ENCODE results near the gene NHERF1.

NHERF1 gene

DNA sequence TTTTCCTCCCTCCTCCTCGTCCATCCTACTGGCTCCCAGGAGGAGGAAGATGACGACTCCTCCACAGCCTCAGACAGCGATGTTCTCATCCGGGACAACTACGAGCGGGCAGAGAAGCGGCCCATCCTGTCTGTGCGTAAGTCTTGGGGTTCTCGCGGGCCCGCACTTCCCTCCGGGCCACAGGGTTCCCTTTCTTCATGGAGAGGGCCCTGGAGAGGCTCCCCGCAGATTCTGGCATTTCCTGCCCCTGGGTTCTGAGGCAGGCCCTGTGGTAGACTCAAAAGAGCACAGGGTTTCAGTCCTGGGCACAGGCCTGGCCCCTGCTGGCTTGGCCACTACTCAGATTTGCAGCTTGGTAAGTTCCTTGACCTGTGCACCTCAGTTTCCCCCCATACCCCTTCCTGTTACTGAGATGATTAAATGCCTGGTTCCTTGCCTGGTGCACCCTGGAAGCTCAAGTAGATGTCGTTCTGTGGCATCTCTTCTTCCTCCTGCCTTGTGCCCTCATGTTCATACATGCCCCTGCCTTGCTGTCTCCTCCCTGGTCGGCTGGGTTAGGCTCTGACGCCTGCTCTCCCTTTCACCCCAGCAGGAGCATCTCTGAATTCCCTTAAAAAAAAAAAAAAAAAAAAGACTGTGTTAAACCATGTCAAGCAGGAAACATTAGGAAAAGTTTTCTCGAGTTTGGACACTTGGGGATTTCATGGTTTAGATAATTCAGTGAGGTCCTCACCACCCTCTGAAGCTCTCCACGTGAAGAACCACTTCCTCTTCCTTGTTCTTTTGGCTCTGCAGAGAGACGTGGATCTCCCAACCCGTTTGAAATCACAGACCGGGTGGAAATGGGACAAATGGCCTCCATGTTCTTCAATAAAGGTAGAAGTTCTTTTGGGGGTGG is 42.0 kb downstream of the NHERF1 start:
- no peak for DNase-seq

DNA sequence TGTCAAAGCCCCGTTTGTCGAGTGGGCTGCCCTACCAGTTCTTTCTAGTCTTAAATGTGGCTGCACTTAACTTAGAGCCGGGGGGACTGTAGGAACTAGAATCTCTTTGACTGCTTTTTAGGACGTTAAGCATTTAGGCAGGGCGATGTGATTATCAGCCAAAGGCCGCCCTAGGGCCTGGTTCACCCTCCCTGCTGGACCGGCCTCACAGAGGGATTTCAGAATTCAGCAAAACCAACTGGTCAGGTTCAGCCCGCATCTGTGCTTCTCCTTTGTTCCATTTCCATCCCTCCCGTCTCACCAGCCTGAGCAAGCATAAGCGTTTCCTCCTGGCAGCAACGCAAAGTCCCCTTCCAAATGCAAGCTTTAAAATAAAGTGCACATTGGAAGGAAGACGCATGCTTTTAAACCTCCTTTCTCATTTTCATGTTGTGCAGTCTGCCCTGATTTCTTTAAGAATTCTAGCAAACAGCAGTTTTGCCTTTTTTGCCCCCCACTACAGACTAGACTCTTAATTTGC is 44.2 kb downstream of the NHERF1 start:
- DNase-seq = no peak

DNA sequence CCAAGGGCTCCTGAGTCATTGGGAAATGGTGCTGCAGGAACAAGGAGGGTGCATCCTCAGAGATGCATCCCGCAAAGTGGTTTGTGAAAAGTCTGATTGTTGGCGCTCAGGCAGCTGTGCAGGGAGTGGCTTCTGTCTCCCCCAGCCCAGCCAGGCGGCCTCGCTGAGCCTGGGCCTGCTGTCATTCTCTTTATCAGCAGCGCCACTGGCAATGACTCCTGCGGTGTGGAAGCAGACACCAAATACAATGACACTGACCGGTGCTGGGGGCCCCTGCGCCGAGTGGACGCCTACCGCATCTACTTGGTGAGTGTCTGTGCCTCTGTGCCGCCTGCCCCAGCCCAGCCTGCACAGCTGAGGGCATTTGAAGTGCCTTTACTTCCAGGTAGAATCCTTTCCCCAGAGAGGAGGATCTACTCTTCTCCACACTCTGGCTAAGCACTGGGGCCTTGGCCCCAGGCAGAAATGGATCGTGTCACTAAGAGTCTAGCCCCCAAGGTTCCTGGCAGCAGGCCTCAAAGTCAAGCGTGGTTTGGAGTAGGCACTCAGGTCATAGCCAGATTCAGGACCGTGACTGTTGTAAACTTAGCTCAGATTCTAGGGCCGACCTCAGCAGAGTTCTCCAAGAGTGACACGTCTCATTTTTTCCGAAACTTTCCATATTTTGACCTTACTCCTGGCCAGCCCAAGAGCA is 47.0 kb downstream of the NHERF1 start:
- DNase-seq = no peak

DNA sequence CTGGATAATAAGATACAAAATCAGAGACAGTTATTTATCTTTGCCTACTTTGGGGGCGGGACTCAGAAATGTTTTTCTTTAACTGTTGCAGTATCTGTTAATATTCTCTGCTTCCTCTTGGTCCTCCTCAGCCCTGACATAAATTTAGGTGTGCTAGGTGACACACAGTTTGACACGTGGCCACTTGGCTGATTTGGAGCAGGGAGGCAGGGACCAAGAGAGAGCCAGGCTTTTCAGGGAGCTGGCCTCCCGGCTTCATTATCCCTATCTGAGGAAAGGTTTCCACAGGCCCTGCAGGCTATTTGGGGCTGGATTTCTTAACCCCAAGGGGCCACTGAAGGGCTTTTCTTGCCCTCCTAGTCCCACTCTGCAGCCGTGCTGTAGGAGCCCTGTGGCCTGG is 47.8 kb downstream of the NHERF1 start:
- no peak for DNase-seq

DNA sequence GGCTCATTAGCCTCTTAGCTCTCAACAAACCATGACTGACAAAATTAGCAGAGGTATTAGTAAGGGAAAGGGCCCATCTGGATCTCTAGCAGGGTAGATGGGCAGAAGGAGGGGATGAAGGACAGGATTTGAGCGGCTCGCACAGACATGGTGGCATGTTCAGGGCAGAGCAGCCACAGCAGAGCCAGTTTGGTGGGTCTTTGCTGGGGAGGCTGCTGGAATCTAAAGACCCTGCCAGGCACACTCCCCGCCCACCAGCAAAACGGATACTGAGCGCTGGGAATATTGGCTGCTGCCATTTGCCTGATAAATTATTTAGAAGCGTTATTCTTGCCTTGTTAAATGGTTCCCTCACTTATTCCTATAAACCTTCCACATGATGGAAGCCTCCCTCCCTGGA is 48.4 kb downstream of the NHERF1 start:
- no peak for DNase-seq

DNA sequence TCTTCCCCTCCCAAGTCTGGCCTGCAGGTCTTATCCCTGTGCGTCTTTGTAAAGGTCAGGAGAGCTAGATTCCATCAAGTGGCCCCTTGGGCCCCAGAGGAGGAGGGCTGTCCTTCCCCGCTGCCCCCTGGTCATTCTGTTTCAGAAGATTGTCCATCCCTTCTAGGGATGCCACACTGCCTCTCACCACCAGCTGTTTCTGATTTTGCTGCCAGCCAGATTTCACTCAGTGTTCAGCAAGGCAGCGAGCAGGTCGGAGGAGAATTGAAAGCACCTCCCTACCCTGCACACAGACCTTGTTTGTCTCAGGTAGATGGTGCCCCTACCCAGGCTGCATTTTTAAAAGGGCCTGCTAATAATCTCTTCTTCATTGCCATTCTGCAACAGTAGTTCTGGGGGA is 49.4 kb downstream of the NHERF1 start:
- DNase-seq = no peak

DNA sequence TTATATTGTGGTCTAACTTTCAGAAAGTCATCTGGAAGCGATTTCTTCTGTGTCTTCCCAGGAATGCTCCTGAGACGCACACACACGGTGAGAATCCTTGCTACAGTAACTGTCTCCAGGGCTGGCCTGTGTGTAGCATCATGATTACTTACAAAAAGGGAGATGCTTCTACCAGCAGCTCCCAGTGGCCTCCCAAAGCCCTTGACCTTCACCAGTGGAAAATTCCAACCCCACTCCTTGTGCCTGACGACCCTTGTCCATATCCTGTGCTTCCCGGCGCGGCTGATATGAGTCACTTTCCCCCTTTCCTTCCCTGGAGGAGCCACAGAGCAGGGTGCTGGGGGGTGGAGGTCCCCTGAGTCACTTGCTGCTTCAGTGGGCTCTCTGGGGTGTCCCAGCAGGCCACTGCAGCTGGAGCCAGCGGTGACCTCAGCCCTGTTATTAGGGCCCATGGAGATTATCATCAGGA is 49.8 kb downstream of the NHERF1 start:
- DNase-seq = no peak

DNA sequence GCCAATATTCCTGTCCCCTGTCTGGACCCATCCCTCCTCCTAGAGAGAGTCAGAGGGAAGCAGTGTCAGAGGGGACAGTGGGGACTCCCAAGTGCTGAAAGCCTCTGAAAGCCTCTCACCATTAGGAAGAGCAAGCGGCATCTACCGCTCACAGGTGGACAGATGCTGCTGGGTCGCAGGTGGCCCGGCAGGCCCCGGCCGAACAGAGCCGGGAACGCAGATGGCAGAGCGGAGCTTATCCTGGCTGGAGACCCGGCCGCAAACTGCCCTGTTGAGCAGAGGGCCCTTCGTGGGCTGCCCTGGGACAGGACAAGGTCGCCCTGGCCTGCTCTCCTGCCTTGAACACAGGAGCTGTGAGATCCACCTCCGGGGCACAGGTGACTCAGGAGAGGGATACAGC is 50.7 kb downstream of the NHERF1 start:
- no peak for DNase-seq

DNA sequence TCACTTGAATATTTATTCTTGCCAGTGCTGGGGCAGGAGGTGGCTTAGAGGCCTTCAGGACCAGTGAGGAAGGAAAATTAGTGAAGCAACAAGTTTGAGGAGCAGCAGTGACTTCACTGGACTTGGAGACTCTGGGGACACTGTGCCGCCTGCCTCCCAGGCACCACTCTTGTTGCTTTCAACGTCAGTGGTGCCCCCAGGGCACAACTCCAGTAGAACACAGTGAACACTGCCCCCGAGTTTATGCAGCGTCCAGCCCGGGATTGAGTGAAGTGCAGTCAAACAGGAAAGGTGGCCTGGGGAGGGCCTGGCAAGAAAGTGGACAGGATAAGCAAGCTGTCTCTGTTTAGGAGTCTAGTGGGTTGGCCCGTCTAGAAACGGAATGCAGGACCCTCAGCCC is 52.1 kb downstream of the NHERF1 start:
- DNase-seq = no peak

DNA sequence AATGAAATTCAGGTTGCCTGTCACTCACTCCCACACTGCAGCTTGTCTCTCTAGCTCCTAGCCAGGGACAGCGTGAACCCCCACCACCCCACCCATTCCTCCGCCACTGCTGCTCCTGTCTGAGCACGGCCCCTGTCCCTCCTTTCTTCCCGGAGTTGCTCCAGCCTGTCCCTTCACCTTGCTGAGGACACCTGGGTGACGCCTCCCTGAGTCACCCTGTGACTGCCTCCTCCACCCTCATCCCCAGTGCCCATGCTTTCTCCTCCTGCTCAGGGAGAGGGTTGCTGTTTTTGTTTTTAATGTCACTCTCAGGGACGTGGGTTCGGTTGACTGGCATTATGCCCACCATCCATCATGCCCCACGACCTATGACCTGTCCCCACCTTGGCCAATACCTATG is 53.5 kb downstream of the NHERF1 start:
- DNase-seq = no peak

DNA sequence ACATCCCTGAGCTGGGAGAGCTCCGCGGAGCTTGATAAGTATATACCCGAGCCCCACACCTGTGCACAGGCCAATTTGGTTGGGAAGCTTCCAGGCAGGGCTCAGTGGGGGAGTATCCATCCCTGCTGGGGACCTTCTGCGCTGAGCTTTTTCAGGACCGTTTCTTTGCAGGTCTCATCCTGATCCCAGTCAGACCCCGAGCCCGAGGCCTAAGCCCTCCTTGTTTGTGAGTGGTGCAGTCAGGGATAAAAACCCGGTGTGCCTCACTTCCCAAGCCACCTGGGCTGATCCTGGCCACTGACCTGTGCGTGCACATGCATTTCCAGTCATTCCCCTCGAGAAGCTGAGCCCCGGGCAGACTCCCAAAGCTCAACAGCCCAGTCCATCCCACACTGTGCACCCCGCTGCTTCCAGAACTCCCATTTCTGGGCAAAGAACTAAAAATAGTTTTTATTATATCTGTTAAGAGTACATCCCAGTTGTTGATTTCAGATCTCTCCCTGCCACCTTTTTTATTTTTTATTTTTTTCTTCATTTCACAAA is 55.0 kb downstream of the NHERF1 start:
- DNase-seq = no peak

DNA sequence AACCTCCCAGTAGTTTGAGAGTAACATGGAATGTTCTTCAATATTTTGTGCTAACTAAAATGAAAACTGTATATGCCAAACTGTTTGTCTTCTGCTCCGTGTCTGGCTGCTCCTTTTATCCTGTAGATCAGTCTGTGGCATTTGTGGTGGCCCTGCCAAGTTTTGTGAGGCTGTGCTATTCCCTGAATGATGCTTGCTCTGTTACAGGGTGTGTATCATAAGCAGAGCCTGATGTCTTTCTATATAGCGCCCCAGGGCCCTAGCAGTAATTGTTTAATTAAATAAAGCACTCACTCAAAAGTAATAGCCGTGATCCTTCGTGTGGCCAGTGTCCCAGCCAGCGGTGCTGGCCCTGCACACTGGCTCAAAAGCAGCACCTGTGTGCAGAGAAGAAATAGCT is 55.5 kb downstream of the NHERF1 start:
- DNase-seq = no peak

DNA sequence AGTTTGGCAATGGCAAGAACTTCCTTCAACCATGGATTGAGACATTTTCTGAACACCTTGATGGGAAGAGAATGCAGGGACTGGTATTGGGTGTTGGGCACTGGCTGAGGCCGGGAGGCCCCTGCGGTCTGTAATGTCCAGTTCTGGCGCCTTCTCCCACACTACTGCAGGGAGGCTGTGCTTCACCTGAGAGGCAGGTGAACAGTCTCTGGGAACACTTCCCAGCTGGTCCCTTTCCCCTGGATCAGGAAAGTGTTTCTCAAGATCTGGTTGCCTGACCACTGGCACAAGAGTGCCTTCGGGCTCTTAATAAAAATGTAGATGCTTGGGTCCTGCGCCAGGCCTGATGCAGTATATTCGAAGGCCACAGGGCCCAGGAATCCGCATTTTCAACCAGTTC is 56.3 kb downstream of the NHERF1 start:
- DNase-seq = no peak

DNA sequence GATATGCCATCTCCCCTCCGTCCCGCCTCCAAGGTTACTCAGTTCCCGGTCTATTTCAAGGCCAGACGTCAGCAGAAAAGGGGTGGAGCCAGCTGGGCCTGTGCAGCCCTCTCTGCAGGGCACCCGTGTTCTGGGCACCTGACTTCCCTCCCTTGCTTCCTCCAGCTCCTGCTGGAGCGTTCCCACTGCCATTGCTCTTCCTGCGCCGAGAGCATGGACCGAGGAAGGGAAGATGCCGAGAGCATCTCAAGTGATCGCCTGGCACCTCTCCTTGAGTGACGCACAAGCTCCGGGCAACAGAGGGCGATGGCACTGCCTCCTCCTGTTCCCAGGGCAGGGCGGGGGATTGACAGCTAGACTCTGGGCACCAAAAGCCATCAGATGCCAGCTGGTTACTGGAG is 57.2 kb downstream of the NHERF1 start:
- no peak for DNase-seq

DNA sequence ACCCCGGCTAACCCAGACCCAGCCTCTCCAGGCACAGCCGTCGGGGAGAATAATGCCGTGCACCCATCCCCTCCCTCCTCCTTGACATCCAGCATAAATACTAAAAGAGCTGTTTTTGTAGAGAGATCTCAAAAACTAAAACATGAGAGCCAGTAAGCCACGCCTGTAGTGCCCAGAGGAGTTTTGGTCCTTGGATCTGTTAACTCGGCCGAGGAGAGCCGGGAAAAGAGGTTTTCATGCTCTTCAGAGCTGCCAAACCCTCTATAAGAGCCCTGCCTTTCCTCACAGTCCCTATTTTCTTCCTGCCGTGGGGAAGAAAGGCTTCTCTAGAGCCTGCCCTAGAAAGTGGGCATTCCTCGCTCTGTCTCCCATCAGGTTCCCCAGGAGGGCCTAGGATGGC is 57.9 kb downstream of the NHERF1 start:
- DNase-seq = no peak

DNA sequence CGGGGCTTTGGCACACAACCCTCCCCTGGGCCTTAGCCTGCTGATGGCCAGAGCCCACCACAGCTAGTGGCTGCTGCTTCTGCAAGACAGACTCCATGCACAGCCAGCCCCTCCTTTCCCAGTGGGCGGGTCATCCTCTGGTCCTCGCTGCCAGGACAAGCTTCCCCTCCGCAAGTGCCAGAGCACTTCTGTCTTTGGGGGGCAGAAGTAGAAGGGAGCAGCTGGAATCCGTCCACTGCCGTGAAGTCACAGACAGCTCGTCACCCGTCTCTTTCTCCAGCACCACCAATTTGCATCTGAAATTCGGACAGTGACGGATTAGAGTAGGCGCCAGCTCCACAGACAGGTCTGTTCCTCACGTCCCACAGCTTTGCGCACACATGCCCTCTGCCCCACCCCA is 59.0 kb downstream of the NHERF1 start:
- DNase-seq = no peak

DNA sequence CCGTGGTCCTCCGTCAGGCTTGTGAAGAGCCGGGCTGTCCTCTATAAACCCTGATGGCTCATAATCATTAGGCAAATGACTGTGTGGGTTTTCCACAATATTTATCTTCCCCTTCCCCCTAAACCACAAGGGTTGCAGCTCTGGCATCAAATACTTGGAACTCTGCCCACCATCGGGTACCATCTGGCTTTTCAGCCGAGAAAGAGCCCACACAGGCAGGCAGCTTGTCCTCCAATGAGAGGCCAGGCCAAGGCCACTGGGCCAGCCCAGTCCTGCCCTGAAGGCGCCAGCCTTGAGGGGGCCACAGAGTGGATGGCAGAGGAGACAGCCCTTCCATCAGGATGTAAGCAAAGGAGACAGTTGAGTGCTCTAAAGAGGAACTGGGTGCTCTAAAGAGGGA is 59.5 kb downstream of the NHERF1 start:
- no peak for DNase-seq

DNA sequence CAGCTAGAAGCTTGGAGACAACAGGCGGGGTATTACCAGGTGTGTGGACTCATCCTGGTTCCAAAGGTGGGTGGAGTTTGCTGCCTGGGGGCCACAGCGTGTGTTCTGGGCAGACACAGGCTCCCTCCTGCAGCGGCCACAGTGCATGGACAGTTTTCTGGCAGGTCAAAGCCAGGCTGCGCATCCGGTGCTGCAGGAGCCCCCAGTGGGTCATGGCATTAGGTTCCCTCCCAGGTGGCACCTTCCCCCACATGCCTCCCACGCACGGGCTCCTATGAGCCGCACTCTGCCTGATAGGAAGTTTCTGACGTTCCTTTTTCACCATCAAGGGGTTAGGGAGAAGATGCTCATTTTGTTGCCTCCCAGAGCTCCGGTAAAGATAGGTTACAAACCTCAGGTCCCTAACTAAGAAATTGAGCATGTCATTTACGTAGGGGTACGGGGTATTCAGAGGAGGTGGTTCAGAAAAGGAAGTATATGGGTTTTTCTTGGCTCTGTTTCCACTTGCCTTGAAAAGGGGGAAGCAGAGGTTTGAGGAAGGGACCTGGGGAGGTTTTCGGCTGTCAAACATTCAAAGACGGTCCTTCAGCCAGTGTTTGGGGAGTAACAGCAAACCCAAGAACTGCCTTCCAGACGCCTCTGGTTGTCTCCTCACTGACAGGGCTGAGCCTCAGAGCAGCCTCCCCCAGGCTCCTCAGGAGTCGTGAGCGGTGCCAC is 60.4 kb downstream of the NHERF1 start:
- no peak for DNase-seq

DNA sequence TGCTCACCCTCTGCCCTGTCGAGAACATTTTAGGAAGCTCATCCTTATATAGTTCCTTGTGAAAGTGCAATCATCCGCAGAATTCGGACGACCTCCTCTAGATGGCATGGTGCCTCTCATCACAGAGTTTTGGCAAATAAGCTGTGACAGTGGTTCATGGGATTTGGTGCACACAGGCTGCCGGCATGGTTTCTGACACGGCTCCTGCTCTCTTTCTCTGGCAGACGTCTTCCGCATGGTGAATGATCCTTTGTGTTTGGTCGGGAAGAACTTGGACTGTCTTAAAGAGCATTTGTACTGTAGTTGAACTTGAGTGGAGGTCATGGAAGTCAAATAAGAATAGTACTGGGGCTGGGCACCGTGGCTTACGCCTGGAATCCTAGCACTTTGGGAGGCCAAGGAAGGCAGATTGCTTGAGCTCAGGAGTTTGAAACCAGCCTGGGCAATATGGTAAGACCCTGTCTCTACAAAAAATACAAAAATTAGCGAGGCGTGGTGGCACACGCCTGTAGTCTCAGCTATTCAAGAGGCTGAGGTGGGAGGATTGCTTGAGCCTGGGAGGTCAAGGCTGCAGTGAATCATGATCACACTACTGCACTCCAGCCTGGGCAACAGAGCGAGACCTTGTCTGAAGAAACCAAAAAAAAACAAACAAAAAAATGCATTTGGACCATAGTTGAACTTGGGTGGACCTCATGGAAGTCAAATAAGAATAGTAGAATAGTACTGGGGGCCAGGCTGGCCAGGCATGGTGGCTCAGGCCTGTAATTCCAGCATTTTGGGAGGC is 62.5 kb downstream of the NHERF1 start:
- DNase-seq = no peak

DNA sequence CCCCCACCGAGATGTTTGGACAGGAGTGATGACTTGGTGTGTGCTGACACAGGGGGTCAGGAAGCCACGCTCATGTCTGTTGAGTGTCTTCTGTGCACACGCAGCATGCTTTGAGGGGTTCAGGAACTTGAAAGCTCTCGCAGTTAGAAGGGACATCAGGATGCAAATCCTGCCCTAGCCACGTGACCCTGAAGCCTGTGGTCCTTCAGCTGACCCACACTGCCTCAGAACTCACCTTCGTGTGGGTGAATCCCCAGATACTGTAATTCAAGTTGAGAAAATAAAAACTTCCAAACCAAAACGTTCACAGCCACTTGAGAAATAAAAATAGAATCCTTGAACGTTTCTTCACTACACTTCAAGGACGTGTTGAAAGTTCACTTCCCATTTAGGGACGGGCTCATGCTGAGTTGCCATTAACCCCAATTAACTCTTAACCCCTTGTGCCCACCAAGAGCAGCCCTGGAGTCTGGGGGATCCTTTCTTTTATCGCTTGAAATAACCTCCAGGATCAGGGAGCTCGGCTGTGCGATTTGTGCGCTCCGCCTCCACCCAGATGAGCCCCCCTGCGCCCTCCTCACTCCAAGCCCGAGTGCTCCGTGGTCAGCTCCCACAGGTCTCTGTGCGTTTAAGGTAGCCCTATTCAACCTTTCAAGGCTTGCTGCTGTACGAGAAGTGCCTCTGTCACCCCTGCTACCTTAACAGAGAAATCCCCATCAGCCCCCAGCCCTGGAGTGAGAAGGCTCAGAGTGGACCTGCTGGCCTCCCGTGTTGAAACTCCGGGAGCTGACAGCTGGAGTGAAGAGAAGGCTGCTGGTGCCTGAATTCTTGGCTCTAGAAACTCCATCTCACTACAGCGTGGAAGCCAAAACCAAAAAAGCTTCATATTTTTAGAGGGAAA is 63.9 kb downstream of the NHERF1 start:
- DNase-seq = no peak

DNA sequence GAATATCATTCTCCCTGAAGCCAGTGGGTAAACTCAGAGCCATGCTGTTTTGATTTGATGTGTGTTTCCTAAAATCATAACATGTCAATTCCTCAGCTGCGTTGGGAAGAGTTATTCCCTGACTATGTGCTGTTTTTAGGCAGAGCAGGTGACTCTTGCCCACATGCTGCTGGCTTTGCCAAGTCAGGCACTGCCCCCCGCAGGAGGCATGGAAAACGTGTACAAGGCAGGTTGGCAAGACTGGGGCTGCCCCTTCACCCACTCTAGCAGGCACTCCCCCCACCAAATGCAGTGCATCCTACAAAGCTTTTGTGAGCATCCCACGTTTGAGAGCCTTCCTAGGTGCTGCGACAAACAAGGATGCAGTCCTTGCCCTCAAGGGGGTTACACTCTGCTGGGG is 66.0 kb downstream of the NHERF1 start:
- DNase-seq = no peak
